GM19438 (cell line): ENCODE data around the gene FABP7.
A peak's percentile ranks its signal among the peaks of the same experiment; 100 is the strongest.

ENCODE experiments used
- ATAC-seq: cut with Tn5 transposase; IDR thresholded peaks from one replicate; pipeline ENCODE4 v1.9.1; 2021; ENCODE audit warnings: low read depth; ENCODE audit not compliant: unreplicated experiment

Gene FABP7

DNA sequence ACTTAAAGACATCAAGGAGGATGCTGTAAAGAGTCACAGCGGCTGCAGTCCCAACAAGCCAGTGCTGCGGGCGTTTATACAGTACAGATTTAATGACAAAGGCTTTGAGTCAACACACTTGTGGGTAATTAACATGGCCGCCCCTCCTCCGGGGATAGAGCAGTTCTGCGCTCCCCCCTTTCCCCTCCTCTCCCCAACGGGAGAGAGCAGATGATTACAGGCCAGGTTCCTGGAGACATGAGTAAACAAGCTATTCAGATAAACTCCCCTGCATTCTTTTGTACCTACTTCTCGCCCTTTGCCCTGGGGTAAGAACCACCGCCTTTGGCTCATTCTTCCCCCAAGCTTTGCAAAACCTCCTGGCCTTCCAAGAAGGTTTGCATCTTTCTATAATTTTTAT lies 23.6 kb upstream of the FABP7 start:
- no peak for ATAC-seq

GRCh38 chr6:122758927-122759334 lies 20.6 kb upstream of the FABP7 start:
- peak; percentile 75 for ATAC-seq

DNA sequence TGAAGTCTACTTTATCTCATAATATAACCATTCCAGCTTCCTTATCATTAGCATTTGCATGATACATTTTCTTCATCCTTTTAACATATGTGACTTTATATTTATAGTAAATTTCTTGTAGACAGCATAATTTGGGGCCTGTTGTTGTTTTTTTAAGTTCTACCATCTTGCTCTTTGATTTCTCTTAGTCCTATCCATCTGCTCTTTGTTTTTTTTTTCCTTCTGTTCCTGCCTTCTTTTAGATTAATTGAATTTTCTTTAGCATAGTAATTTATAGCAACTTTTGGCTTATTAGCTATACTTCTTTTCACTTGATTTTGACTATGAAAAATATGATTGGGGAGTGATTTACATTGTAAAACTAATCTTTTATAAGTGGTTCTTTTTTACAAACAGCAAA lies 19.2 kb upstream of the FABP7 start:
- ATAC-seq: no peak

DNA sequence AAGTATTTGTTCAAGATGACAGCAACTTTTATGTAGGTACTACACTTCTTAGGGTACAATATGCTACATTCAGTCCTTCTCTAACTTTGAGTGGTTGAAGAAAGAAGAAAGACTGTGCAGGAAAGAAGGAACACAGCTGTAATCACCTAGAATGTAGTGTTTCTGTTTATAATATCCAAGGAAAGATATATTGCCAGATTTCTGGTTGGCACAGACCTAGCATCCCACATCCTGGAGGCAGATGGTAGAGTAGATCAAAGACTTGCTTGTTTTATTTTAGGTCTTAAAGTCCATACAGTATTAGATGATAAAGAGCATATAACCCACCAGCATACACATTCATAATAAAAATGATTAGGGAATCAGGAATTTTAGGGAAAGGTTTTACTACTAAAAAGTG lies 13.3 kb upstream of the FABP7 start:
- ATAC-seq: no peak

- ATAC-seq: no peak
Observed at GRCh38 chr6:122770835-122771601, 8.5 kb upstream of the FABP7 start.

DNA sequence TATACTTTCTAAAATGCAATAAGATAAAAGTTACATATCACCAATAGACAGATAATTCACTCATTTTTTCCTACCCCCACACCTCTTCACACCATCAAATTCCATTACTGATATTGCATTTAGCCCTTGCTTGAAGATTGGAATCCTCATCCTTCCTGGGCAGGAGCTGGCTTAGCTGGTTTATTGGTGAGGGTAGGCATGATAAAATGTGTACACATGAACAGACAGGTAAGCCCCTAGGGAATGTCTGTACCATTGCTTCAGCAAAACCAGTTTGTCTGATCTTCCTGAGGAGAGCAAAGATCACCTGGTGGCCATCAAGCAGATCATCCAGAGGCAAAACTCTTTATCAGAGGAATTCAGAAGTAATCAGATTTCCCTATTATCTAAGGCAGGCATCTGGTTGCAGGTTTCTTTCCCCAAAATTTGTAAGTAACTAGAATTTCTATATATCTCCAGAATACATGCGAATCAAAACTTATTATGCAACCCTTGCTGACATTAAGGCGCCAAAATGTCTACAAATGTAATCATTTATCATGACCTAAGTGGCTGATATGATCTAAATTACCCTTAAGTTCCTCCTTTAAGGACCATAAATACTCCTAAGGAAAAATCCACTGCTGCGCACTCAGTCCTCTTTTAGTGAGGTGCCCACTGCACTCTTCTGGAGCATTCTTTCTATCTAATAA lies 6.6 kb upstream of the FABP7 start:
- no peak for ATAC-seq

- ATAC-seq: no peak
Observed at GRCh38 chr6:122775975-122776374, 3.5 kb upstream of the FABP7 start.

GRCh38 chr6:122778302-122778701 lies 1.2 kb upstream of the FABP7 start:
- no peak for ATAC-seq

DNA sequence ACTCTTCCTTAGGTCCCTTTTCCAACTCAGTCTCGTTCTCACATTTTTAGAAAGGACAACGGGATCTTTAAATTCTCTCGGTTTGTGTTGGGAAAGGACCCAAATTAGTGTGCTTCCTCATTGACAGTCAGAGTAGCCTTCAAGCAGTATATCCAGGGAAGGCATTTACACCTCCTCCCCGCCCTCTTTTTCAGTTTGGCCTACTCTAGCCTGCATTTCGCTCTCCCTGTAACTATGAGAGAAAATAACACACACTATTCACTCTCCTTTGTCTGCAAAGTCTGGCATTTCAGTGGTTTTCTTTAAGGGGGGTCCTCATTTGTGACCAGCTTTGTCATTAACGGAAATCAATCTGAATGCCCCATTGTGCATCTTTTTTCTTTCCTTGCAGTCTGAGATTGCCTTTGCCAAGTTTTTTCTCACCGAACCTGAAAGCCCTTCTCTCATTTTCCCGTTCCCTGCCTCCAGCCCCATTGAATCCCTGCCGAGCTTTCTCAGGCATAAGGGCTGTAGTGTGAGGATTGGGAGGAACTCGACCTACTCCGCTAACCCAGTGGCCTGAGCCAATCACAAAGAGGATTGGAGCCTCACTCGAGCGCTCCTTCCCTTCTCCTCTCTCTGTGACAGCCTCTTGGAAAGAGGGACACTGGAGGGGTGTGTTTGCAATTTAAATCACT lies 393 bp upstream of the FABP7 start:
- ATAC-seq: no peak

- no peak for ATAC-seq
Observed at GRCh38 chr6:122780114-122780513, 598 bp downstream of the FABP7 start.

DNA sequence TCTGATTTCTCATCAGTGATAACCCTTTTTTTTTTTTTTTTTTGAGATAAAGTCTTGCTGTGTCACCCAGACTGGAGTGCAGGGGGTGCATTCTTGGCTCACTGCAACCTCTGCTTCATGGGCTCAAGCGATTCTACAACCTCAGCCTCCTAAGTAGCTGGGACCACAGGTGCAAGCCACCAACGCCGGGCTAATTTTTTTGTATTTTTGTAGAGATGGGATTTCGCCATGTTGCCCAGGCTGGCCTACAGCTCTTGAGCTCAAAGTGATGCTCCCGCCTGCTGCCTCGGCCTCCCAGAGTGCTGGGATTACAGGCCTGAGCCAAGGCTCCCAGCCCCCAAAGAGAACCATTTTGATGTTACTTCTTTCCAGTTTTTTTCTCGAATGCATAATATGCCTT lies 2.2 kb downstream of the FABP7 start:
- ATAC-seq: no peak

DNA sequence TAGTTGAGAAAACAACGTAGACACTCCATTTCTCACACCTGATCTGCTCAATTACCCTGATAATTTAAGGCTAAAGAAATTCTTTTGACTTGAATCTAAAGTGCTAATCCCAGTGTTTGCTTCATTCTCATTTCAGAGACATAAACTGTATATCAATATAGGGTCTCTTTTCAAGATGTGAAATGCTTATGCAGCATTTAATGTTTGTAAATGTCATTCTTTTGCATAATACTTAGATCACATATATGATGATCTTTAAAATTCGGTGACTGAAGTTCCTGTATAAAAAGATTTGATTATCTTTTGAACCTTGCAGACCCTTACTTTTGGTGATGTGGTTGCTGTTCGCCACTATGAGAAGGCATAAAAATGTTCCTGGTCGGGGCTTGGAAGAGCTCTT lies 3.9 kb downstream of the FABP7 start:
- ATAC-seq: no peak

- no peak for ATAC-seq
Observed at GRCh38 chr6:122785891-122786290, 6.4 kb downstream of the FABP7 start.

DNA sequence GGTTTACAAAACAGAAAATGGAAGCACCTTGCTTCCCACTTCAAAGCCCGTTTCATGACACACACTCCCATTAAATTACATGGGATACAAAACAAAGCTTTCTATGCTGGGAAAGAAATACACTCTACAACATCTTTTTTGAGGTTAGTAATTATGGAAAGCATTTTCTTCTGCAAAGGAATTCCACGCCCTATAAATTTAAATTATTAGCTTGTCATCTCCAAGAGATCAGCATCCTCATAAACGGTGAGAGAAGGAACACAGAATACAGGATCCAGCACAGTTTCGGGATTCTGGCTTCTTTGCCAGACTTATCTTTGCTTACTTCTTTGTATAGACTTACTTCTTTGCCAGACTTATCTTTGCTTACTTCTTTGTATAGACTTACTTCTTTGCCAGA lies 8.2 kb downstream of the FABP7 start:
- no peak for ATAC-seq

DNA sequence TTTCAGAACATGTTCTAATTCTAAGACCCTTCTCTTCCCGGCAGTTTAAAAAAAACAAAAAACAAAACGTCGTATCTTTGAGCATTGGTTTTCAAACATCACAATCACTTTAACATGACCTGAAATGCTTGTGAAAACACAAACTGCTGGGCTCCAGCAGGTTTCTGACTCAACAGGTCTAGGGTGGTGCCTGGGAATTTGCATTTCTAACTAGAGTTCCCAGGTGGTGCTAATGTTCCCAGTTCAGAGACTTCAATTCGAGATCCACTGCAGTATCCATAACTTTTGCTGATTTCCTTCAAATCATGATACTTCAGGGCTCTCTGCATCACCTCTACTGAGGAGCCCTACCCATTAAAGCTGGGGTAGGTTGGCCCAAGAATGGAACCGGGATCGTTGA lies 8.7 kb downstream of the FABP7 start:
- no peak for ATAC-seq

DNA sequence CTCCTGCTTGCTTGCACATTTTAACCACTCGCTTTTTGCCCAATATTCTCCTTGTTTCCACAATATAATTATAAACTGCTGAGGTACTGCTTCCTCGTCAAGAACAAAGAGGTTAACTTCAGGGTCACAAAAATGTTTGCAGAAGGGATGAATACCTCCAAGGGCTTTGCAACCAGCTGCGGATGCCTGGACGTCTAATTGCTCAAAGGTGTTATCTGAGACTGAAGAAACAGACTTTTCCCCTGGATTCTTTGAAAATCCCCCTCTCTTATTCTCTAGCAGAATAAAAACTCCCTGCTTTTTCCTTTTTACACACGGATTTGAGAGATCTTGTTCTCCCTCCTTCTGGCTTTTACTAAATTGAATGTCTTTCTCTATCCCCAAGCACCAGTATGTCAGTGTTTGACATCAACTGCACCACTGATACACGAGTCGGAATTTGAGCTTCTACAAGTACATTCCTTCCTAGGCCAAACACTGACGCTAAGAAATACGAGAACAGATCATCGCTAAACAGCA lies 9.2 kb downstream of the FABP7 start:
- ATAC-seq: peak; percentile 15

DNA sequence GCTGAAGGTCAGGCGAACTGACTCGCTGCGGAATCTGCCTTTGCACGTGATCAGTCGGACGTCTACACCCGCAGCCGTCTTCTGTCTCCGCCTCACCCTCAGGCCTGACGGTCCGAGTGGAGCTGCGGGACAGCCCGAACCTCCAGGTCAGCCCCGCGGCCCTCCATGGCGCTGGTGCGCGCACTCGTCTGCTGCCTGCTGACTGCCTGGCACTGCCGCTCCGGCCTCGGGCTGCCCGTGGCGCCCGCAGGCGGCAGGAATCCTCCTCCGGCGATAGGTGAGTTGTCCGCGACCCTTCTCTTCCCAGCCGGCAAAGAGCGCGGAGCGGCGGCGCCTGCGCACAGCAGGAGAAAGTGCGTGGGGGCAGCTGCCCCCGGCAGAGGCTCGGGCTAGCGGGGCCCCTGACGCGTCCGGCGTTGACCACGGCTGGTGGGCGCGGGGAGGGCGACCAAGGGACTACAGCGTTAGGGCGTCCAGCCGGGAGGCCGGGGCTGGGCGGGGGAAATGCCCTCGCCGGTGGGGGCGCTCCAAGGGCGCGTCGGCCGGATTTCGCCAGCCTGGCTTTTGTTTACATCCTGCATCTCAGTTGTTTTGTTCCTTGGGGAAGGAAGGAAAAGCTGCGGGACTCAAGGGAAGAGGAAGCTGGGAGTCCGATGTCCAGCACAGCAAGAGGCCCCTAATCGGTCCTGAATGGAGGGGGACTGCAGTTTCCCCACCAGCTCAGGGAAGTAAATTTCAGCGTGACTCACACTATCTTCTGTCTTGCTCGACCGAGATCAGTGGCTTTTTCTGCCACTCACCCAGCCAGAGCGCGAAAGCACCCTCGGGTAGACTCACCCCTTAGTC lies 9.9 kb downstream of the FABP7 start, which contains the start of gene SMPDL3A:
TSS of gene SMPDL3A (plus strand) at position 77 of the 846 bp plus-strand sequence. CDS start at position 166, 89 bp downstream.
- peak; percentile 57 for ATAC-seq

DNA sequence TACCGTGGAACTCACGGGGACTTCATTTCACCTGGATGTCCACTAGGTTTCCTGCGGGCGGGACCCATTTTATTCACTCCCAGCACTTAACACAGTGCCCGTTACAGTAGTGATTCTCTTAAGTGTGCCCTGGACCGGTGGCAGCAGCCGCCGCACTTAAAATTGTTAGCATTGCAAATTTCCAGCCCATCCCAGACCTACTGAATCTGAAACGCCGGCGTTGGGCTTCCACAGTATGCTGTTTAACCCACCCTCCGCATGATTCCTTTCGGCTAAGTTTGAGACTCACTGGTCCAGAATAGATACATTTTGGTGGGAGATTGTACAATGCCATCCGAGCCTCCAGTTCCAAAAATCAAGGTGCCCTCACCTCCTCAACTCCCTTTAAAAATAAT lies 10.5 kb downstream of the FABP7 start:
- ATAC-seq: no peak

DNA sequence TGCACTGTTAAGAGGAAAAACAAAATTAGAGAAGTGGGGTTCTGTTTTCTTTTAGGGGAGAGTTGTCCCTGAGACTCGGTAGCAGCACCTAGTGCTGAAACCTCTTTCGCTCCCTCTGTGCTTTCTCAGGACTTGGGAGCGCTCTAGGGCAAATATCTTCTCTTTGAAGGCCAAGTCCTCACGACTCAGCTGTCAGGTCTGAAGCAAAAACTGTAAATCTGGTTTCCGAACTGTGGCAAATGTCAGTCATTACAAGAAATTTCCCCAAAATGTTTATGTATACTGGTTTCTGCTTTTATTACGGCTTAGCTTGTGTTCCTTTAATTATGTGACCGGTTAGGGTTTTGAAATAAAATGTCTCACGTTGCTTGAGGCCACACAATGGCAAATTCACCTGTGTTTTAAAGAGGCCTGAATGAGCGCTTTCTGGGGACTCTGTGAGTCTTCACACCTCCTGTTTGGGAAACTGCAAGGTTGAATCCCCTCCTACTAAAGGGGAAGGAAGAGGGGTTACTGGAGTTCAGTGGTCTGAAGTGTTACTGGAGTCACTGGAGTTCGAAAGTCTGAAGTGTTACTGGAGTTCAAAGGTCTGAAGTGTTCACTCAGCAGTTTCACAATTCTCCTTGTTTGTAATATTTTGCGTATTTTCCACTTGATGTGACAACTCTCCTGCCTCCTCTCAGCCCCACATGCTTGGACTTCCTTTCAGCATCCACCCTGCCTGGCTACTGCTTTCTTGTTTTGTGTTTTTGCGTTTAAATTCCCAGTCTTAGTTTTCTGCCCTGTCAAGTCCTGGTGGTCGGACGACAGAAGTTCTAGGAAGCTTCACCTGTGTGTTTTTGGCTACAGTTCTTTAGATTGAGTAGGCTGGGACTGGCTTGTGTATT lies 11.2 kb downstream of the FABP7 start:
- no peak for ATAC-seq

GRCh38 chr6:122791310-122791679 lies 11.8 kb downstream of the FABP7 start:
- ATAC-seq: no peak
